H9 (cell line): Measurements from ENCODE around the gene GLIS2. TPM values are rescaled to one million over a fixed set of nuclear protein-coding genes. Genes with fewer than 3 reads are reported as not detected.

Source experiments
- DNase-seq: peaks from one replicate; pipeline ENCODE4 v3.0.0-alpha.2; 2017
- H2AFZ ChIP-seq: one replicate; pipeline ENCODE4 v1.6.1; 2013; ENCODE audit warnings: mild to moderate bottlenecking, low read length, control low read depth, moderate library complexity
- H2AK5ac ChIP-seq: 2 replicates; pipeline ENCODE4 v1.6.1; 2013; ENCODE audit warnings: low read length, control low read depth, mixed read lengths; ENCODE audit not compliant: insufficient read length
- H2BK120ac ChIP-seq: one replicate; pipeline ENCODE4 v1.6.1; 2013; ENCODE audit warnings: low read depth, mild to moderate bottlenecking, low read length, control low read depth, inconsistent platforms; ENCODE audit not compliant: poor library complexity, severe bottlenecking
- H2BK12ac ChIP-seq: 2 replicates; pipeline ENCODE4 v1.6.1; 2013; ENCODE audit warnings: low read length, control low read depth, mixed read lengths, low read depth; ENCODE audit not compliant: insufficient read length
- H2BK15ac ChIP-seq: 2 replicates; pipeline ENCODE4 v1.6.1; 2013; ENCODE audit warnings: low read depth, low read length, control low read depth
- H2BK20ac ChIP-seq: one replicate; pipeline ENCODE4 v1.6.1; 2013; ENCODE audit warnings: low read depth, mild to moderate bottlenecking, low read length, control low read depth, inconsistent platforms; ENCODE audit not compliant: poor library complexity, severe bottlenecking
- H2BK5ac ChIP-seq: 2 replicates; pipeline ENCODE4 v1.6.1; 2013; ENCODE audit warnings: low read length, control low read depth, mixed read lengths; ENCODE audit not compliant: insufficient read length
- H3K14ac ChIP-seq: 2 replicates; pipeline ENCODE4 v1.6.1; 2013; ENCODE audit warnings: low read length, control low read depth; ENCODE audit not compliant: insufficient read depth
- H3K18ac ChIP-seq: 2 replicates; pipeline ENCODE4 v1.6.1; 2013; ENCODE audit warnings: low read depth, mild to moderate bottlenecking, mixed read lengths, low read length, control low read depth; ENCODE audit not compliant: insufficient read length
- H3K23ac ChIP-seq: 2 replicates; pipeline ENCODE4 v1.6.1; 2013; ENCODE audit warnings: low read length, control low read depth, mixed read lengths, low read depth; ENCODE audit not compliant: insufficient read length
- H3K23me2 ChIP-seq: 2 replicates; pipeline ENCODE4 v1.6.1; 2013; ENCODE audit warnings: low read depth, mild to moderate bottlenecking, mixed read lengths, low read length, control low read depth; ENCODE audit not compliant: insufficient read length, poor library complexity, severe bottlenecking
- H3K27ac ChIP-seq: 2 replicates; pipeline ENCODE4 v1.5.1; 2013; ENCODE audit warnings: low read length, control low read depth, mixed read lengths, low read depth; ENCODE audit not compliant: insufficient read length
- H3K27me3 ChIP-seq: 2 replicates; pipeline ENCODE4 v1.6.1; 2013; ENCODE audit warnings: low read length, control low read depth, inconsistent platforms; ENCODE audit not compliant: insufficient read depth
- H3K4ac ChIP-seq: 2 replicates; pipeline ENCODE4 v1.6.1; 2013; ENCODE audit warnings: low read depth, mild to moderate bottlenecking, control low read depth, inconsistent platforms, low read length, moderate library complexity
- H3K4me1 ChIP-seq: 2 replicates; pipeline ENCODE4 v1.6.1; 2013; ENCODE audit warnings: low read length, control low read depth, inconsistent platforms; ENCODE audit not compliant: insufficient read depth
- H3K4me2 ChIP-seq: 2 replicates; pipeline ENCODE4 v1.6.1; 2013; ENCODE audit warnings: low read length, control low read depth, mixed read lengths; ENCODE audit not compliant: insufficient read length, insufficient read depth
- H3K56ac ChIP-seq: 2 replicates; pipeline ENCODE4 v1.6.1; 2013; ENCODE audit warnings: low read depth, mild to moderate bottlenecking, mixed read lengths, low read length, control low read depth; ENCODE audit not compliant: insufficient read length
- H3K79me1 ChIP-seq: 2 replicates; pipeline ENCODE4 v1.6.1; 2013; ENCODE audit warnings: low read depth, mild to moderate bottlenecking, moderate library complexity, low read length, control low read depth, inconsistent platforms; ENCODE audit not compliant: insufficient read depth, poor library complexity, severe bottlenecking
- H3K79me2 ChIP-seq: 2 replicates; pipeline ENCODE4 v1.6.1; 2013; ENCODE audit warnings: low read length, control low read depth, inconsistent platforms; ENCODE audit not compliant: insufficient read depth
- H3K9ac ChIP-seq: 2 replicates; pipeline ENCODE4 v1.6.1; 2013; ENCODE audit warnings: low read length, control low read depth, mixed read lengths; ENCODE audit not compliant: insufficient read length; ENCODE audit errors: extremely low read depth
- H3K9me3 ChIP-seq: one replicate; pipeline ENCODE4 v1.6.1; 2013; ENCODE audit warnings: low read depth, low read length, inconsistent platforms; ENCODE audit not compliant: control insufficient read depth
- H3T11ph ChIP-seq: one replicate; pipeline ENCODE4 v1.6.1; 2013; ENCODE audit warnings: mild to moderate bottlenecking, low read length, control low read depth, inconsistent platforms
- H4K20me1 ChIP-seq: one replicate; pipeline ENCODE4 v1.6.1; 2013; ENCODE audit not compliant: control insufficient read depth, insufficient read length, insufficient read depth
- H4K5ac ChIP-seq: 2 replicates; pipeline ENCODE4 v1.6.1; 2013; ENCODE audit warnings: low read depth, mild to moderate bottlenecking, mixed read lengths, low read length, control low read depth; ENCODE audit not compliant: insufficient read length
- H4K8ac ChIP-seq: replicated peaks from 2 replicates; pipeline ENCODE4 v1.6.1; 2013; ENCODE audit warnings: low read length, control low read depth, mixed read lengths, low read depth; ENCODE audit not compliant: insufficient read length
- H4K91ac ChIP-seq: 2 replicates; pipeline ENCODE4 v1.6.1; 2013; ENCODE audit warnings: low read depth, mild to moderate bottlenecking, moderate library complexity, mixed read lengths, low read length, control low read depth; ENCODE audit not compliant: insufficient read length
- H3K27ac Mint-ChIP-seq, 3 experiments: 2 replicates in 2 of 3; 3 replicates in 1 of 3; pipeline ENCODE4 v1.8.0; 2020 to 2021; ENCODE audit warnings: mixed read lengths in 3 of 3, mild to moderate bottlenecking in 1 of 3, moderate library complexity in 1 of 3
- H3K27me3 Mint-ChIP-seq: 2 replicates; pipeline ENCODE4 v1.8.0; 2021; ENCODE audit warnings: low read depth, mild to moderate bottlenecking, moderate library complexity, mixed read lengths
- H3K36me3 Mint-ChIP-seq, 3 experiments: 2 replicates in 2 of 3; 3 replicates in 1 of 3; pipeline ENCODE4 v1.8.0; 2020 to 2021; ENCODE audit warnings: low read depth in 3 of 3, mixed read lengths in 3 of 3; ENCODE audit not compliant: insufficient read depth in 1 of 3
- H3K4me1 Mint-ChIP-seq, 2 experiments: 2 replicates each; pipeline ENCODE4 v1.8.0; 2020; ENCODE audit warnings: mixed read lengths in 2 of 2
- H3K4me3 Mint-ChIP-seq, 2 experiments: 2 replicates in 1 of 2; 3 replicates in 1 of 2; pipeline ENCODE4 v1.8.0; 2020 to 2021; ENCODE audit warnings: mild to moderate bottlenecking in 2 of 2, mixed read lengths in 2 of 2, moderate library complexity in 1 of 2
- H3K9me3 Mint-ChIP-seq, 2 experiments: 2 replicates in 1 of 2; 3 replicates in 1 of 2; pipeline ENCODE4 v1.8.0; 2020; ENCODE audit warnings: mild to moderate bottlenecking in 2 of 2, mixed read lengths in 2 of 2, moderate library complexity in 1 of 2
- CTCF ChIP-seq: fragments of 200-600 bp; sonication (generic); conservative IDR thresholded peaks from 3 replicates; pipeline ENCODE4 v1.8.0; 2021; ENCODE audit warnings: antibody characterized with exemption, mild to moderate bottlenecking
- WGBS: extraction: QIAGEN DNeasy Blood & Tissue Kit; methylation state at CpG from one replicate; pipeline ENCODE4 v1.1.7; 2013; ENCODE audit warnings: missing lambda C conversion rate, low lambda C conversion rate, mixed read lengths; ENCODE audit not compliant: insufficient read length; ENCODE audit errors: extremely low coverage; 5-methylcytosine and 5-hydroxymethylcytosine counted together
- total RNA-seq: library from RNA; stranded (reverse); gene quantifications from 2 replicates; pipeline ENCODE4 v1.2.1, GENCODE V29; 2021

Gene GLIS2
- total RNA-seq, 1 experiment from 2014 or later = 14.3 TPM

GRCh38 chr16:4277987-4278513 lies 37.8 kb upstream of the GLIS2 start:
- Histone ChIP-seq H4K20me1 (no peaks in the 10 kb centered on the region), H3K4me1 (no peaks in the 10 kb centered on the region), H2BK15ac (no peak overlapping the region), H2BK120ac (no peak overlapping the region), H3K27ac (no peak overlapping the region), H3K4me2 (no peak overlapping the region), H2BK20ac (no peak overlapping the region), H3K56ac (no peak overlapping the region), H2AFZ (no peak overlapping the region), H3K23ac (no peak overlapping the region), H3K79me1 (no peaks in the 10 kb centered on the region), H3K79me2 (no peaks in the 10 kb centered on the region), H2BK5ac (no peak overlapping the region), H4K91ac (no peak overlapping the region), H3K27me3 (no peaks in the 10 kb centered on the region), H2BK12ac (no peak overlapping the region), H4K8ac (no peak overlapping the region), H3K18ac (no peak overlapping the region), H3K4ac (no peak overlapping the region), H3K9me3 (no peaks in the 10 kb centered on the region), H3K14ac (no peak overlapping the region), H3T11ph (no peak overlapping the region), H4K5ac (no peak overlapping the region), H3K23me2 (peaks cover 3% of the 10 kb centered on the region), H2AK5ac (no peak overlapping the region), H3K9ac (no peak overlapping the region)
- Mint-ChIP-seq H3K9me3 (peaks cover 6 to 15% of the 10 kb centered on the region in 2 experiments), H3K27ac (no peak overlapping the region; a peak in 1 of 7 replicates), H3K4me3 (no peak overlapping the region), H3K27me3 (no peaks in the 10 kb centered on the region; the same call in 1 of the 2 replicates), H3K36me3 (peaks cover 0 to 9% (median 4%) of the 10 kb centered on the region in 3 experiments; a peak in 4 of 7 replicates), H3K4me1 (peaks cover 4% of the 10 kb centered on the region in 2 experiments; a peak in 3 of 4 replicates)
- no peak for DNase-seq
- WGBS = no CpG with 5 or more reads among the region's 2 CpGs
- no peak for TF ChIP-seq CTCF
